Measurements from ENCODE around the gene MFAP4.

MFAP4 gene

GRCh38 chr17:19347323-19348080 is 39.5 kb downstream of the MFAP4 start:
- DNase-seq: no peak

- DNase-seq: peak; percentile 81
Observed at GRCh38 chr17:19346351-19347255, 40.4 kb downstream of the MFAP4 start.

GRCh38 chr17:19345486-19346350 is 41.3 kb downstream of the MFAP4 start:
- DNase-seq: no peak

- DNase-seq: no peak
Observed at GRCh38 chr17:19345067-19345460, 41.9 kb downstream of the MFAP4 start.

GRCh38 chr17:19344311-19345066 is 42.5 kb downstream of the MFAP4 start:
- DNase-seq: no peak

GRCh38 chr17:19343671-19344151 is 43.3 kb downstream of the MFAP4 start:
- DNase-seq: no peak

GRCh38 chr17:19343256-19343630 is 43.7 kb downstream of the MFAP4 start:
- DNase-seq: no peak

- DNase-seq: no peak
Observed at GRCh38 chr17:19342611-19343255, 44.3 kb downstream of the MFAP4 start.

GRCh38 chr17:19341641-19342610 is 45.1 kb downstream of the MFAP4 start:
- no peak for DNase-seq

GRCh38 chr17:19341211-19341631 is 45.8 kb downstream of the MFAP4 start:
- DNase-seq: no peak

GRCh38 chr17:19339341-19339815 is 47.6 kb downstream of the MFAP4 start:
- no peak for DNase-seq

GRCh38 chr17:19338031-19338990 is 48.7 kb downstream of the MFAP4 start:
- DNase-seq: peak; percentile 43

- no peak for DNase-seq
Observed at GRCh38 chr17:19337712-19338023, 49.3 kb downstream of the MFAP4 start.

GRCh38 chr17:19336938-19337711 is 49.9 kb downstream of the MFAP4 start:
- no peak for DNase-seq

- no peak for DNase-seq
Observed at GRCh38 chr17:19335951-19336631, 50.9 kb downstream of the MFAP4 start.

- DNase-seq: no peak
Observed at GRCh38 chr17:19334331-19334730, 52.7 kb downstream of the MFAP4 start.

GRCh38 chr17:19333736-19334290 is 53.2 kb downstream of the MFAP4 start:
- DNase-seq: no peak
